Osteoblast (primary cell): ENCODE results near the gene SLC35F2. TPM values are rescaled to one million over a fixed set of nuclear protein-coding genes. Genes with fewer than 3 reads are reported as not detected.

Source experiments
- DNase-seq: peaks from one replicate; pipeline ENCODE4 v3.0.0; 2011; ENCODE audit warnings: low spot score, mixed read lengths; ENCODE audit not compliant: insufficient read length; ENCODE audit errors: missing footprints
- H2AFZ ChIP-seq: 2 replicates; pipeline ENCODE4 v1.6.0; 2011; ENCODE audit warnings: mild to moderate bottlenecking, low read length
- H3K27ac ChIP-seq: 2 replicates; pipeline ENCODE4 v1.5.1; 2011; ENCODE audit warnings: mild to moderate bottlenecking, low read depth, low read length, moderate library complexity
- H3K27me3 ChIP-seq: 2 replicates; pipeline ENCODE4 v1.6.0; 2012; ENCODE audit warnings: mild to moderate bottlenecking, control low read depth, inconsistent platforms, low read length, moderate library complexity; ENCODE audit not compliant: insufficient read depth
- H3K36me3 ChIP-seq: 2 replicates; pipeline ENCODE4 v1.5.1; 2011; ENCODE audit warnings: mild to moderate bottlenecking, low read length, control low read depth, moderate library complexity; ENCODE audit not compliant: insufficient read depth
- H3K4me1 ChIP-seq: 2 replicates; pipeline ENCODE4 v1.5.1; 2011; ENCODE audit warnings: mild to moderate bottlenecking, low read length, control low read depth, moderate library complexity; ENCODE audit not compliant: insufficient read depth
- H3K4me2 ChIP-seq: 2 replicates; pipeline ENCODE4 v1.6.0; 2011; ENCODE audit warnings: mild to moderate bottlenecking, low read length; ENCODE audit not compliant: insufficient read depth
- H3K4me3 ChIP-seq: fragments of 200-600 bp; sonication (generic); 3 replicates; pipeline ENCODE4 v1.5.1; 2012; ENCODE audit warnings: mild to moderate bottlenecking, low read length, inconsistent platforms; ENCODE audit not compliant: insufficient read depth
- H3K79me2 ChIP-seq: 2 replicates; pipeline ENCODE4 v1.6.0; 2012; ENCODE audit warnings: mild to moderate bottlenecking, low read length, control low read depth, inconsistent platforms; ENCODE audit not compliant: insufficient read depth
- H3K9me3 ChIP-seq: 2 replicates; pipeline ENCODE4 v1.5.1; 2011; ENCODE audit warnings: low read depth, low read length, control low read depth
- H4K20me1 ChIP-seq: 2 replicates; pipeline ENCODE4 v1.6.0; 2012; ENCODE audit warnings: mild to moderate bottlenecking, low read length, control low read depth; ENCODE audit not compliant: insufficient read depth
- total RNA-seq: library from RNA; depleted of rRNA; stranded (reverse); fragments of >200 nt; gene quantifications from 2 replicates; pipeline ENCODE4 v1.2.3, GENCODE V29; 2012
- TF ChIP-seq, protein P1 (sequence below): IDR thresholded peaks from 2 replicates; pipeline ENCODE4 v1.5.1; 2011; ENCODE audit warnings: mild to moderate bottlenecking, low read depth, low read length, moderate library complexity; ENCODE audit errors: extremely low read depth

SLC35F2 gene
- total RNA-seq, 1 donor = 5.4 TPM

DNA sequence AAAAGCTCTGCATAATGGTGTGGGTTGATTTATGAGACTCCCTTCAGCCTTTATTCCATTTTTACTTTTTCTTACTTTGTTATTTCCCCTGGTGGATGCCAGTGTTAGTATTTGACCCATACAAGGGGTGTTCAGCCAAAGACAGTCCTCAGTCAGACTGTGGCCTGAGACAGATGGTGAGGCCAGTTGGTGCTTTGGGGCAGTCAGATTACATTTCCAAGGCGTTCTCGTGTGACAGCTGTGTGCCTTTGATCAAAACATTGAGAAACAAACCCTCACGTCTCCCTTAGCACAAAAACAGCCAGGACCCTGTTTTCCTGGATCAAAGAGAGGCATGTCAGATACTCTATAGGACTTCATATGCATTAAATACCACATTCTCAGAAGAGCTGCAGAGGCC, 115.4 kb downstream of the SLC35F2 start:
- Histone ChIP-seq H2AFZ (no peak overlapping the region), H3K4me1 (no peaks in the 10 kb centered on the region), H3K36me3 (no peaks in the 10 kb centered on the region), H3K79me2 (no peaks in the 10 kb centered on the region), H3K4me2 (no peak overlapping the region), H3K9me3 (no peaks in the 10 kb centered on the region), H3K27ac (no peak overlapping the region), H4K20me1 (no peaks in the 10 kb centered on the region), H3K27me3 (no peaks in the 10 kb centered on the region), H3K4me3 (no peak overlapping the region)
- no peak for DNase-seq
- TF ChIP-seq, protein P1, sequence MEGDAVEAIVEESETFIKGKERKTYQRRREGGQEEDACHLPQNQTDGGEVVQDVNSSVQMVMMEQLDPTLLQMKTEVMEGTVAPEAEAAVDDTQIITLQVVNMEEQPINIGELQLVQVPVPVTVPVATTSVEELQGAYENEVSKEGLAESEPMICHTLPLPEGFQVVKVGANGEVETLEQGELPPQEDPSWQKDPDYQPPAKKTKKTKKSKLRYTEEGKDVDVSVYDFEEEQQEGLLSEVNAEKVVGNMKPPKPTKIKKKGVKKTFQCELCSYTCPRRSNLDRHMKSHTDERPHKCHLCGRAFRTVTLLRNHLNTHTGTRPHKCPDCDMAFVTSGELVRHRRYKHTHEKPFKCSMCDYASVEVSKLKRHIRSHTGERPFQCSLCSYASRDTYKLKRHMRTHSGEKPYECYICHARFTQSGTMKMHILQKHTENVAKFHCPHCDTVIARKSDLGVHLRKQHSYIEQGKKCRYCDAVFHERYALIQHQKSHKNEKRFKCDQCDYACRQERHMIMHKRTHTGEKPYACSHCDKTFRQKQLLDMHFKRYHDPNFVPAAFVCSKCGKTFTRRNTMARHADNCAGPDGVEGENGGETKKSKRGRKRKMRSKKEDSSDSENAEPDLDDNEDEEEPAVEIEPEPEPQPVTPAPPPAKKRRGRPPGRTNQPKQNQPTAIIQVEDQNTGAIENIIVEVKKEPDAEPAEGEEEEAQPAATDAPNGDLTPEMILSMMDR = no peak

DNA sequence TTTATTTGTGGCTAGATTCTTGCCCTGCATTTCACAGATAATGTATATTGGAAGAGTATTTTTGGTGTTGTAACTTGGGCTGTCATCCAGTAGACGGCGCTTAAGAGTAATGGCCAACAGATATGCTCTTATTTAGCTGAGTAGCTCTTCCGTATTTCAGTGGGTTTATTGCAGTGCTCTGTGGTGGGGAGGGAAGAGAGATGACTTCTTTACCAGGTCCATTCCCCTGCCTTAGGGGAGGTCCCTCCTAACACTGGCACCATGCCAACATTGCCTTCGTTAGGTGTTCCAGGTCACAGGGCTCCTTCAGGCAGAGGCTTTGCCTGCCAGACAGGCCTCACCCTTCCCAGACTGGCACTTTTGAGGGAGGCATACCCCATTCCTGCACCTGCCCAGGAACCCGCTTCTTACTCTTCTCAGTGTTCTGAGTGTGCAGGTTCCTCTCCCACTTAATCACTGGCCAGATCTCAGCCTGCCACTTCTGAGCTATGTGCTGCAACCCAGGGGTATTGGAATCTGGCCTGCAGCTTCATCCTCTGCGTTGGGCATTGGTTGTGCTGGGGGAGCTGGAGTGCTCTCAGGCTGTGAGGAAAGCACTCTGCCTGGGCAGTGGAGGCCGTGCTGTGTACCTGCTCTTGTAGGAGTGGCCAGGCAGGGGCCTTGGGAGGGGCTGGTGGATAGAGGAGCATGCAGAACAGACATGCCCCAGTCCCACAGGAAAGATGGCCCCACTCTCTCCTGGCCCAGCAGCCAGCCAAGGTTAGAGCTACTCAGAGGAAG, 117.4 kb downstream of the SLC35F2 start:
- Histone ChIP-seq H2AFZ (no peak overlapping the region), H4K20me1 (no peaks in the 10 kb centered on the region)
- DNase-seq = peak; percentile 21

More for the DNA sequence above, 117.4 kb downstream of the SLC35F2 start:
- Histone ChIP-seq H3K27me3 (peaks cover 2% of the 10 kb centered on the region), H3K27ac (no peak overlapping the region), H3K9me3 (no peaks in the 10 kb centered on the region), H3K36me3 (no peaks in the 10 kb centered on the region), H3K4me1 (no peaks in the 10 kb centered on the region), H3K4me3 (no peak overlapping the region), H3K4me2 (no peak overlapping the region), H3K79me2 (no peaks in the 10 kb centered on the region)
- TF ChIP-seq, protein P1 = peak; percentile 76

Other genes with a start within 250 kb of the SLC35F2 start
- gene SLN, start 146.7 kb downstream of the SLC35F2 start, total RNA-seq = not detected in 2 replicates
- not detected in 2 replicates for gene RAB39A, start 69.7 kb upstream of the SLC35F2 start, total RNA-seq
- 44.5 and 45.2 TPM in 2 replicates for gene CUL5, start 150.1 kb upstream of the SLC35F2 start, total RNA-seq